Kidney epithelial cell (primary cell): ENCODE data around the gene REXO4. TPM values are rescaled to one million over a fixed set of nuclear protein-coding genes. Genes with fewer than 3 reads are reported as not detected.
"Not testable (repeated sequence)": the region's sequence is repeated elsewhere in the genome, so short reads cannot be mapped to it uniquely, and the experiment has no call there.

Experiments
- DNase-seq: peaks from one replicate; pipeline ENCODE4 v3.0.0-alpha.2; 2010; ENCODE audit warnings: low read depth
- H3K27me3 ChIP-seq: 2 replicates; pipeline ENCODE4 v1.6.0; 2011; ENCODE audit warnings: low read length; ENCODE audit not compliant: control insufficient read depth, insufficient read depth
- H3K36me3 ChIP-seq: 2 replicates; pipeline ENCODE4 v1.5.1; 2011; ENCODE audit warnings: low read length; ENCODE audit not compliant: control insufficient read depth, insufficient read depth
- H3K4me3 ChIP-seq: 2 replicates; pipeline ENCODE4 v1.5.1; 2011; ENCODE audit warnings: low read depth, mild to moderate bottlenecking, control low read depth, low read length
- total RNA-seq: library from RNA; depleted of rRNA; stranded (reverse); fragments of >200 nt; gene quantifications from 2 replicates; pipeline ENCODE4 v1.2.3, GENCODE V29; 2015
- TF ChIP-seq, protein P1 (sequence below): IDR thresholded peaks from 2 replicates; pipeline ENCODE4 v1.5.1; 2011; ENCODE audit warnings: mild to moderate bottlenecking, moderate library complexity, low read length, control low read depth, inconsistent platforms; ENCODE audit not compliant: insufficient read depth, poor library complexity, severe bottlenecking

Gene REXO4
- total RNA-seq, 1 donor from 2014 or later: 23.1 TPM

DNA sequence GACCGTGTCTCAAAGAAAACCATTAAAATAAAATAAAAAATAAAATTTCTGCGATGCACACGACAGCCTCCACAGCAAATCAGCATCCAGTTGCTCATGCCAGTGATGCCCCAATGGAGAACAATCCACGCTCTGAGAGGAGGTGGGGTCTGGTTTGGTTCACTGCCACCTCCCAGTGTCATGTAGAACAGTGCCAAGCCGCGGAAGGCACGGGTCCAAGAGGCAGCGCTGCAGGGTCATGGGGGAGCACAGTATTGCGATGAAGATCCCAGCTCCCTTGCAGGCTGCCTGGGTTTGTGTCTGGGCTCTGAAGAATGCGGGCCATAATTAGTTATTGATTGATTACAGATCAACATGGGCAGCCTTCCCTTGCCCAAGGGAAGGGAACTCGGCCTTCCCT lies 35.8 kb upstream of the REXO4 start:
- TF ChIP-seq, protein P1, sequence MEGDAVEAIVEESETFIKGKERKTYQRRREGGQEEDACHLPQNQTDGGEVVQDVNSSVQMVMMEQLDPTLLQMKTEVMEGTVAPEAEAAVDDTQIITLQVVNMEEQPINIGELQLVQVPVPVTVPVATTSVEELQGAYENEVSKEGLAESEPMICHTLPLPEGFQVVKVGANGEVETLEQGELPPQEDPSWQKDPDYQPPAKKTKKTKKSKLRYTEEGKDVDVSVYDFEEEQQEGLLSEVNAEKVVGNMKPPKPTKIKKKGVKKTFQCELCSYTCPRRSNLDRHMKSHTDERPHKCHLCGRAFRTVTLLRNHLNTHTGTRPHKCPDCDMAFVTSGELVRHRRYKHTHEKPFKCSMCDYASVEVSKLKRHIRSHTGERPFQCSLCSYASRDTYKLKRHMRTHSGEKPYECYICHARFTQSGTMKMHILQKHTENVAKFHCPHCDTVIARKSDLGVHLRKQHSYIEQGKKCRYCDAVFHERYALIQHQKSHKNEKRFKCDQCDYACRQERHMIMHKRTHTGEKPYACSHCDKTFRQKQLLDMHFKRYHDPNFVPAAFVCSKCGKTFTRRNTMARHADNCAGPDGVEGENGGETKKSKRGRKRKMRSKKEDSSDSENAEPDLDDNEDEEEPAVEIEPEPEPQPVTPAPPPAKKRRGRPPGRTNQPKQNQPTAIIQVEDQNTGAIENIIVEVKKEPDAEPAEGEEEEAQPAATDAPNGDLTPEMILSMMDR: no peak
- DNase-seq: no peak
- Histone ChIP-seq H3K4me3 (no peak overlapping the region), H3K27me3 (peaks cover under 1% of the 10 kb centered on the region), H3K36me3 (no peaks in the 10 kb centered on the region)

DNA sequence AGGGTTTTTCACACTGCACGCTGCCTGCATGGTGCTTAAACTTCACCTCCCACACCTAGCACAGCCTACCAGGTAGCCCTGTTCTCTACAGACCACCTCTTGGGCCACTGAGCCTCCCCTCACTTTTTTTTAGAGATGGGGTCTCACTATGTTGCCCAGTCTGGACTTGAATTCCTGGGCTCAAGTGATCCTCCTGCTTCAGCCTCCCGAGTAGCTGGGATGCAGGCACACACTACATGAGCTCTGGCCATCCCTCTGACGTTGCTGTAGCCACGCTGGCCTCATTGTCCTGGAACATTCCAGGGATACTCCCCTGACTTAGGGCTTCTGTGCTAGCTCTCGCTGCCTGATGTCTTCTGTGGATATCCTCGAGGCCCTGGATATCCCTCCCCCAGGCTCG lies 34.8 kb upstream of the REXO4 start:
- Histone ChIP-seq H3K4me3 (no peak overlapping the region), H3K36me3 (no peaks in the 10 kb centered on the region), H3K27me3 (peaks cover 4% of the 10 kb centered on the region)
- no peak for DNase-seq
- TF ChIP-seq, protein P1: no peak

DNA sequence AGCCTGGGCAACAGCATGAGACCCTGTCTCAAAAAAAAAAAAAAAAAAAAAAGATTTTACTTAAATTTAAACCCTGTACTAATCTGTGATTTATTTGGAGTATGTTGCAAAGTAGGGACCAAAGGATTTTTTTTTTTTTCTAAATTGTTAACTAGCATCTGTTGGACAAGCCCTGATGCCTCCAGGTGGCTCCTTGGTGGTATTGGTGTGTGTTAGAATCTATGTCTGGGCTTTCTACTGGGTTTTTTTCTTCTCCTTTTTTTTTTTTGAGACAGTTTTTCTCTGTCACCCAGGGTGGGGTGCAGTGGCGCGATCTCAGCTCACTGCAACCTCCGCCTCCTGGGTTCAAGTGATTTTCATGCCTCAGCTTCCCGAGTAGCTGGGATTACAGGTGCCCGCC lies 34.1 kb upstream of the REXO4 start:
- H3K36me3 ChIP-seq, H3K27me3 ChIP-seq, H3K4me3 ChIP-seq, DNase-seq: not testable (repeated sequence)

DNA sequence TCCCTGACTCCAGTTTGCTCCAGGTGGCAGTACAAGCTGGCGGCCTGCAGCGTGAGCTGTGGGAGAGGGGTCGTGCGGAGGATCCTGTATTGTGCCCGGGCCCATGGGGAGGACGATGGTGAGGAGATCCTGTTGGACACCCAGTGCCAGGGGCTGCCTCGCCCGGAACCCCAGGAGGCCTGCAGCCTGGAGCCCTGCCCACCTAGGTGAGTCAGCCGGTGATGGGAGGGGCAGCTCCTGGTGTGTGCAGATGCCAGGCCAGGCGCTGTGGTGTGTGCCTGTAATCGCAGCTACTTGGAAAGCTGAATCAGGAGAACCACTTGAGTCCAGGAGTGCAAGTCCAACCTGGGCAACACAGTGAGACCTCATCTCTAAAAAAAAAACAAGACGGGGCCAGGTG lies 31.9 kb upstream of the REXO4 start:
- TF ChIP-seq, protein P1: no peak
- H3K27me3 ChIP-seq: peaks cover 10% of the 10 kb centered on the region
- DNase-seq: no peak
- no peaks in the 10 kb centered on the region for H3K36me3 ChIP-seq
- no peak overlapping the region for H3K4me3 ChIP-seq

DNA sequence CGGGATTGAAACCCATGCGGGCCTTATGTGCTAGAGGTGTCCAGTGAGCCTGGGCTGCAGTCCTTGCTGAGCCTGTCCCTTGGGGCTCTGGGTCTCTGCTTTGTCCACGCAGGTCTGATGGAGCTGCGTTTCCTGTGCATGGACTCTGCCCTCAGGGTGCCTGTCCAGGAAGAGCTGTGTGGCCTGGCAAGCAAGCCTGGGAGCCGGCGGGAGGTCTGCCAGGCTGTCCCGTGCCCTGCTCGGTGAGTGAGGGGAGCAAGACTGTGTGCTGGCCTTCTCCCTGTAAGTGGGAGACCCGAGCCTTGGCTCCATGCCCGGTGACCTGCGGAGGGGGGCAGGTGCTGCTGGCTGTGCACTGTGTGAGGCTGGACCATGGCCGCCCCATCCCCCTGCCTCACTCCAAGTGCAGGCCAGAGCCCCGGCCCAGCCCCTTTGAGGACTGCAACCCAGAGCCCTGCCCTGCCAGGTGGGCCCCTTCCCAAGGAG lies 30.7 kb upstream of the REXO4 start:
- no peaks in the 10 kb centered on the region for H3K36me3 ChIP-seq
- TF ChIP-seq, protein P1: no peak
- no peak for DNase-seq
- no peak overlapping the region for H3K4me3 ChIP-seq
- H3K27me3 ChIP-seq: peaks cover 11% of the 10 kb centered on the region

DNA sequence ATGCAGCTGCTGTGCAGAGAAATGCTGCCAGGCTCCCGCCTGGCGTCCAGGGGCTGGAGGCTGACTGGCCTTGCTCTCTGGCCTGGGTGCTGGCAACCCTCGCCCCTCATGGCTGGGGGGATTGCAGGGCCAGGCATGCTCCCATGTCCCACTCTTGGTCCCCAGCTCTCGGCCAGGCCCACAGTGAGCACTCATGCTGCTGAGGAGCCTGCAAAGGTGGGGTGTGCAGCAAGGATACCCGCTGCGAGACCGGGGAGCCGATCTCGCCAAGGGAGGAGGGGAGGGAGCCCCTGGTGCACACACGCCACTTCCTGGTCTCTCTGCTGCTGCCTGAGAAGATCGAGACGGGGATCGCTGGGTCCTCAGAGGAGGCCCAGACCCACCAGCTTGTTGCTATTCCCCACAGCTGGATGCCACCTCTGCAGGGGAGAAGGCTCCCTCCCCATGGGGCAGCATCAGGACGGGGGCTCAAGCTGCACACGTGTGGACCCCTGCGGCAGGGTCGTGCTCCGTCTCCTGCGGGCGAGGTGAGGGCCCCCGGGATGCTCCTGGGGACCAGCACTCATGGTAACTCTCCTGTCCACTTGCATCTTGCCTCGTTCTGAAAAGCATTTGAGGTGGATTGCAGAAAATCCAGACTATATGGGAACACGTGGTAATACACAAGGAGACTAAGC lies 27.6 kb upstream of the REXO4 start:
- Histone ChIP-seq H3K27me3 (peaks cover 11% of the 10 kb centered on the region), H3K4me3 (no peak overlapping the region), H3K36me3 (no peaks in the 10 kb centered on the region)
- DNase-seq: no peak
- TF ChIP-seq, protein P1: no peak
